NCI-H774 (cell line): ENCODE data around the gene RALY.

Experiments used
- DNase-seq: peaks from one replicate; lab custom pipeline; 2025; lab: John Stamatoyannopoulos, UW

Gene RALY

GRCh38 chr20:34049389-34049788 lies 55.7 kb downstream of the RALY start:
- no peak for DNase-seq

- no peak for DNase-seq
Observed at GRCh38 chr20:34049897-34050695, 56.4 kb downstream of the RALY start.

- DNase-seq, result no peak
Observed at GRCh38 chr20:34052414-34052813, 58.7 kb downstream of the RALY start.

GRCh38 chr20:34055290-34055689 lies 61.6 kb downstream of the RALY start:
- DNase-seq, result no peak

GRCh38 chr20:34058831-34059230 lies 65.1 kb downstream of the RALY start:
- DNase-seq, result no peak

- DNase-seq, result no peak
Observed at GRCh38 chr20:34060970-34061369, 67.3 kb downstream of the RALY start.

- no peak for DNase-seq
Observed at GRCh38 chr20:34061695-34062094, 68.0 kb downstream of the RALY start.

- DNase-seq, result no peak
Observed at GRCh38 chr20:34062570-34063482, 69.1 kb downstream of the RALY start.

- DNase-seq, result no peak
Observed at GRCh38 chr20:34064286-34064685, 70.6 kb downstream of the RALY start.

GRCh38 chr20:34065260-34065659 lies 71.5 kb downstream of the RALY start:
- DNase-seq, result no peak

GRCh38 chr20:34066476-34067090 lies 72.9 kb downstream of the RALY start:
- DNase-seq, result no peak

- no peak for DNase-seq
Observed at GRCh38 chr20:34068001-34068400, 74.3 kb downstream of the RALY start.

- DNase-seq, result peak; percentile 67
Observed at GRCh38 chr20:34069341-34070078, 75.8 kb downstream of the RALY start.

GRCh38 chr20:34070079-34070439 lies 76.3 kb downstream of the RALY start:
- no peak for DNase-seq

GRCh38 chr20:34070859-34071258 lies 77.1 kb downstream of the RALY start:
- no peak for DNase-seq

- DNase-seq, result no peak
Observed at GRCh38 chr20:34072076-34072475, 78.4 kb downstream of the RALY start.

- no peak for DNase-seq
Observed at GRCh38 chr20:34072778-34073177, 79.1 kb downstream of the RALY start.

GRCh38 chr20:34074101-34074760 lies 80.5 kb downstream of the RALY start:
- DNase-seq, result no peak

- DNase-seq, result no peak
Observed at GRCh38 chr20:34075647-34076046, 81.9 kb downstream of the RALY start.

- no peak for DNase-seq
Observed at GRCh38 chr20:34076952-34077351, 83.2 kb downstream of the RALY start.

- DNase-seq, result no peak
Observed at GRCh38 chr20:34078540-34078939, 84.8 kb downstream of the RALY start.
